IgD-negative memory B cell (primary cell): ENCODE measurements around the gene SLC25A4. TPM values are rescaled to one million over a fixed set of nuclear protein-coding genes. Genes with fewer than 3 reads are reported as not detected.
"Not testable (repeated sequence)": the region's sequence is repeated elsewhere in the genome, so short reads cannot be mapped to it uniquely, and the experiment has no call there.

ENCODE experiments used
- H3K27ac Mint-ChIP-seq, 3 donors: one replicate each; pipeline ENCODE4 v1.8.0; 2020 to 2022; ENCODE audit warnings: mild to moderate bottlenecking in 3 of 3, mixed read lengths in 3 of 3, moderate library complexity in 1 of 3
- H3K27me3 Mint-ChIP-seq: one replicate; pipeline ENCODE4 v1.8.0; 2021; ENCODE audit warnings: mixed read lengths
- H3K36me3 Mint-ChIP-seq: one replicate; pipeline ENCODE4 v1.8.0; 2020; ENCODE audit warnings: mild to moderate bottlenecking, mixed read lengths
- H3K4me1 Mint-ChIP-seq, 3 donors: one replicate each; pipeline ENCODE4 v1.8.0; 2020 to 2022; ENCODE audit warnings: mixed read lengths in 3 of 3, mild to moderate bottlenecking in 1 of 3
- H3K4me3 Mint-ChIP-seq, 4 donors: one replicate each; pipeline ENCODE4 v1.8.0; 2020 to 2022; ENCODE audit warnings: mild to moderate bottlenecking in 4 of 4, mixed read lengths in 4 of 4, moderate library complexity in 3 of 4
- H3K9me3 Mint-ChIP-seq, 3 donors: one replicate each; pipeline ENCODE4 v1.8.0; 2020 to 2021; ENCODE audit warnings: mixed read lengths in 3 of 3, mild to moderate bottlenecking in 1 of 3
- polyA plus RNA-seq: library from polyadenylated mRNA; unstranded; fragments of 300-500 nt; fragmentation: Illumina TruSeq; gene quantifications from one replicate; pipeline ENCODE4 v1.2.3, GENCODE V29; 2021

The SLC25A4 gene
- 16.6 TPM for polyA plus RNA-seq

DNA sequence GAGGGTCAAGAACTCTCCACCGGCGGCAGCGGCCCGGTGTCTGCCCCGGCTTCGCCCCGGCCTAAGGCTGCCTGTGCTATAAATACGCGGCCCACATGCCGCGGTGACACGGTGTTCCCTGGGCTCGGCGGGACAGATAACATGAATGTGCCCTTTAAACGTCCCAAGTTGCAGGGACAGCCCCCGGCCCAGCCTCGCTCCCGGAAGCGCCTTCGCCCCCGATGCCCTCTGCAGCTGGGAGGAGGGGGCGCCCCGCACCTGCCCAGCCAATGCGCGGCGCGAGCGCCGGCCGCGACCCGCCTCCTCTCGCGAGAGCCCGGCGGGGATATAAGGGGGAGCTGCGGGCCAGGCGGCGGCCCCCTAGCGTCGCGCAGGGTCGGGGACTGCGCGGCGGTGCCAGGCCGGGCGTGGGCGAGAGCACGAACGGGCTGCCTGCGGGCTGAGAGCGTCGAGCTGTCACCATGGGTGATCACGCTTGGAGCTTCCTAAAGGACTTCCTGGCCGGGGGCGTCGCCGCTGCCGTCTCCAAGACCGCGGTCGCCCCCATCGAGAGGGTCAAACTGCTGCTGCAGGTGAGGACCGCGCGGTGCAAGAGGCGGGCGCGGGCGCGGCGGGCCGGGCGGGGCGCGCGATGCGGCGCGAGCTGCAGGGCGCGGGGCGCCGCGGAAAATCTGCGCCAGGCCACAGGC is at the start of gene SLC25A4:
Gene SLC25A4 (plus strand): TSS at position 355 of the 689 bp plus-strand sequence. CDS start 107 bp downstream, at position 462.
- Mint-ChIP-seq H3K27me3 (peaks cover 2% of the 10 kb centered on the region), H3K9me3 (no peaks in the 10 kb centered on the region), H3K36me3 (peaks cover 2% of the 10 kb centered on the region), H3K4me1 (peaks cover 5 to 13% (median 6%) of the 10 kb centered on the region in 3 donors), H3K4me3 (peak within 1 kb of the TSS; percentile 92 to 95 (median 92)), H3K27ac (peak within 1 kb of the TSS; percentile 83 to 92 (median 88))

DNA sequence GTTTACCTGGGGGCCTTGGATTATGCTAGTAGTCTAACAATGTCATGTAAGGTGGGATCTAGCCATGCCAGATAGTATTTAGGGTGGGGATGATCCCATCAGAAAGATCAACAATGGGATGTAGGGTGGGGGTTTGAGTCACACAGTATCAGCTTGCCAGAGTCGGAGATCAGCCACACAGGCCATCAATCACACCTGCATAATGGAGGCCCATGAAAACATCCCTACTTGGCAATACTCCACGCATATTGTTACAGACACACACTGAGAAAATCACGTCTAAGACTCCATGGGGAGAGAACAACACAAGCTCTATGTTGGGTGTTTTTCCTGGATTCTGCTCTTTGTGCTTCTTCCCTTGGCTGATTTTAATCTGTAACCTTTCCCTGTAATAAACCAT is 49.5 kb upstream of the SLC25A4 start:
- Mint-ChIP-seq H3K36me3 (no peaks in the 10 kb centered on the region), H3K4me1 (no peaks in the 10 kb centered on the region), H3K9me3 (no peaks in the 10 kb centered on the region), H3K4me3 (no peak overlapping the region), H3K27ac (no peak overlapping the region), H3K27me3 (peaks cover 9% of the 10 kb centered on the region)

DNA sequence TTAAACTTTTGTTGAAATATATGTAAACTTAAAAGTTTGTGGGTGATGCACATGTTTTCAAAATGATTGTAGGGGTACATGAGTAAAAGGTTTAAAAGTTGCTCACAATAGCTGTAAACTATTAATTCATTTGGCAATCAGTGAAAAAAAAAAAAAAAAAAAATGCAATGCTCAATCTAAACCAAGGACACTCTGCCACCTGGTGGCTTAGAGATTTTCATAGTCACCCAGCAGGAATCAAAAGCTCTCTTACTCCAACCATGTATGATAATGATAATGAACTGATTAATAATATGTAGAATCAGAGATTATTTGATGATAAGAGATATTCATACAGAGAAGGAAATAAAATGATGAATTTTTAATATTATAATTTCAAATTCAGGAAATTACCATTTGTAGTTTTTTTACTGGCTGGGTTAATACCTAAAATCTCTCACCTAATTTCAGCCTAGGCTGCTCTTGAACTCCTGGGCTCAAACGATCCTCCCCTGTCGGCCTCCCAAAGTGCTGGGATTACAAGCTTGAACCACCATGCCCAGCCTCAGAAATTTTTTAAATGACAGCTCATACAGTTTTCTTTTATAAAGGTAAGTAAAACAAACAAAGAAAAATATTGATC is 46.9 kb upstream of the SLC25A4 start:
- Mint-ChIP-seq H3K36me3 (peaks cover 1% of the 10 kb centered on the region), H3K27ac (no peak overlapping the region), H3K4me1 (no peaks in the 10 kb centered on the region), H3K9me3 (no peaks in the 10 kb centered on the region), H3K27me3 (peaks cover 8% of the 10 kb centered on the region), H3K4me3 (no peak overlapping the region)

DNA sequence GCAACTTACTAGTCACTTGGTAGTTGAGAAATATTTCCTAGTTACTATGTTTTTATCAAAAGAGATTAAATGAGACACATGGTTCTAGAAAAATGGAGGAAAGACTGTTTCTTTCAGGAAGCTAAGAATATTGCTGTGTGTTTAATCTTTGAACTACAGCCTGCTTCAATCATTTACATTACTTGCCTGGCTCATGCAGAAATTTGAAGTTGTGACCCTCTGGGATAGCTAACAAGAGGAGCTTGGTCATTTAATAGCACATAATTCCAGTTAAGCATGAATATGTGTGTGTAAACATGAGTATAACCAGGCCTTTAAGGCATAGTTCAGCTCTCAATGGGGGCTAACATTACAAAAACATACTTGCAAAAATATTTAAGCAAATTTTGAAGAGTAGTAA is 44.6 kb upstream of the SLC25A4 start:
- H3K36me3 Mint-ChIP-seq = peaks cover 1% of the 10 kb centered on the region
- no peak overlapping the region for H3K27ac Mint-ChIP-seq
- H3K9me3 Mint-ChIP-seq = peaks cover 0 to 1% (median 0%) of the 10 kb centered on the region in 3 donors
- H3K4me3 Mint-ChIP-seq = no peak overlapping the region
- H3K27me3 Mint-ChIP-seq = peaks cover 9% of the 10 kb centered on the region
- no peaks in the 10 kb centered on the region for H3K4me1 Mint-ChIP-seq

DNA sequence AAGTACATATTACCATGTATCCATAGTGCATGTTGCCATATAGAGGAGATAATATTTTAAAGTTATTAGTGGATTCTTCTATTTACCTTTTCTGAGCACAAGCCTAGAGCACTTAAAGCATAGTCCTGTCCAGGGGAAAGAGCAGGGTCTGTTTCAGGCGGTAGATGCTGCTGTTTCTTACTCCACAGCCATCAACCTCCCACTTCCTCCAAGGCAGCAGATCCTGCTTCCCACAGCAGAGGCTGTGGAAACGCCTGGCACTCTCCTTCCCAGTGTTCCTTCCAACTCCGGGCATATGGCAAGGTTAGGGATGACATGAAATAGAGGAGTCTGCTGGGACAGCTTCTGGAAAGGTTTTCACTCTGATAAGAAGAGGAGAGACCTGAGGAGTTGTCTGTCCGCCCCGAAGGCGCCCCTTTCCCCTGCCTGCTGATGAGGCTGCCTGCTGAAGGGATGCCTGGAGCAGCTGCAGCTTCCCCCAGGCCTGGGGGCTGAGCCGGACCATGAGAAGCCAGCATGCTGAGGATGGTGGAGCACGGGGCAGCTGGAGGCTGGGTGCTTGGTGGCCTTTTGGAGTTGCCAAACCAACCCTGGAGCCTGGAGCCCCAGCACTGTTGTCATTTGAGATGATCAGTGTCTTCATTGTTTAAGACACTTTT is 43.9 kb upstream of the SLC25A4 start:
- H3K4me1 Mint-ChIP-seq = no peaks in the 10 kb centered on the region
- peak overlapping the region in 1 of 4 donors; percentile 47 for H3K4me3 Mint-ChIP-seq
- H3K9me3 Mint-ChIP-seq = peaks cover 0 to 1% (median 0%) of the 10 kb centered on the region in 3 donors
- no peak overlapping the region for H3K27ac Mint-ChIP-seq
- H3K27me3 Mint-ChIP-seq = peaks cover 12% of the 10 kb centered on the region
- H3K36me3 Mint-ChIP-seq = peaks cover 1% of the 10 kb centered on the region

DNA sequence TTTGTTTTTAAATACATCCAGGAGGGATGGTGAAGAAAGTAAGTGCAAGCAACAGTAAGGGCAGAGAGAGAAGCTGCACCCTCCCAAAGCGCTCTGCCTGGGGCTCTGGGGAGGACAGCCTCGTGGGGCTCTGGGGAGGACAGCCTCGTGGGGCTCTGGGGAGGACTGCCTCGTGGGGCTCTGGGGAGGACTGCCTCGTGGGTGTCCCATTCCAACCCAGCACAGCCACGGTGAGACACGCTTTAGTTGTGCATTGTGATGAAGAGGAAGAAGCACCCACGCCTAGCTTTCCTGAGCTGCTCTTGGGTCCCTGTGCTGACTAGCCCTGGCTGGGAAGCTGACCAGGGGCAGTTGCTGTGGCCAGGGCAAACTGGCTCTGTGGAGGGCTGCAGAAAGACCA is 43.1 kb upstream of the SLC25A4 start:
- Mint-ChIP-seq H3K4me3 (no peak overlapping the region), H3K4me1 (no peaks in the 10 kb centered on the region), H3K36me3 (peaks cover 1% of the 10 kb centered on the region), H3K27ac (no peak overlapping the region), H3K27me3 (peaks cover 12% of the 10 kb centered on the region), H3K9me3 (peaks cover 0 to 1% (median 0%) of the 10 kb centered on the region in 3 donors)

DNA sequence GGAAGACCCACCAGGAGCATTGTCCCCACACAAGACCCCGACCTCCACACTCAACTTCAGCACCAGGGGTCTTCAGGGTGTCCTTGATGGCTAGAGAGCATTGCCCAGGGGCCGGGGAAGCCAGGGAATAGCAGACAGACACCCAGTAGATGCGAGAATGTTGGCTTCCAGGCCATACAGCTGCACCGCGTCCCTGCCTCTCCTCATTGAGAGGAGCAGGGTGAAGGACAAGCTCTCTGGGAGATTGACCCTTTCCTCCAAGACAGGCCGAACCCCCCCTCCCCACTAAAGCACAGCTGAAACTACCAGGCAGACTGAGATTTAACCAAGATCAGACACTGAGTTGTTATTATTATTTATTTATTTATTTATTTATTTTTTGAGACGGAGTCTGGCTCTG is 42.6 kb upstream of the SLC25A4 start:
- Mint-ChIP-seq H3K36me3 (peaks cover 1% of the 10 kb centered on the region), H3K27me3 (peaks cover 12% of the 10 kb centered on the region), H3K9me3 (peaks cover 0 to 1% (median 0%) of the 10 kb centered on the region in 3 donors), H3K4me1 (no peaks in the 10 kb centered on the region), H3K27ac (no peak overlapping the region), H3K4me3 (no peak overlapping the region)

DNA sequence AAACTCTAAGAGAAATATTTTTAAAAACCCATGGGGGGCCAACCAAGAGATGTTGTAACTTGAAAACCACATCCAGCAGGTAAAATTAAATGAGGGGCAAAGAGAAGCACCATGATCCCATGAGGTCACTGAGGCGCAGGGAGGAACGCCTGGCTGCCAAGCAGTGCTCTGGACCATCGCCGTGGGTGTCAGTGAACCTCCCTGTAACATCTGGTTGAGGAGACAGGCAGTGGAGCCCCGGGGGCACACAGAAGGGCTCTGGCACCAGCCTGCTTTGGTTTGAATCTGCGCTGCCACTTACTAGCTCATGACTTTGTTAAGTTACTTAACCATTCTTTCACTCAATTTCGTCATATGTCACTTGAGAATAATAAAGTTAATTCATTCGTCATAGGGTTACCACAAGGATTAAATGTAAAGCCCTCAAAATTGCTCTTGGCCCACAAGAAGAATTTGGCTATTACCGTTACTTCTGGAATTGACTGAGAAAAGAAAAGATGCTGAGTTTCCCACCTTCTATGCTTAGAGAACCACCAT is 41.6 kb upstream of the SLC25A4 start:
- H3K4me1 Mint-ChIP-seq = no peaks in the 10 kb centered on the region
- H3K27ac Mint-ChIP-seq = no peak overlapping the region
- peaks cover 1% of the 10 kb centered on the region for H3K36me3 Mint-ChIP-seq
- peaks cover 12% of the 10 kb centered on the region for H3K27me3 Mint-ChIP-seq
- no peak overlapping the region for H3K4me3 Mint-ChIP-seq
- peaks cover 0 to 1% (median 0%) of the 10 kb centered on the region in 3 donors for H3K9me3 Mint-ChIP-seq

DNA sequence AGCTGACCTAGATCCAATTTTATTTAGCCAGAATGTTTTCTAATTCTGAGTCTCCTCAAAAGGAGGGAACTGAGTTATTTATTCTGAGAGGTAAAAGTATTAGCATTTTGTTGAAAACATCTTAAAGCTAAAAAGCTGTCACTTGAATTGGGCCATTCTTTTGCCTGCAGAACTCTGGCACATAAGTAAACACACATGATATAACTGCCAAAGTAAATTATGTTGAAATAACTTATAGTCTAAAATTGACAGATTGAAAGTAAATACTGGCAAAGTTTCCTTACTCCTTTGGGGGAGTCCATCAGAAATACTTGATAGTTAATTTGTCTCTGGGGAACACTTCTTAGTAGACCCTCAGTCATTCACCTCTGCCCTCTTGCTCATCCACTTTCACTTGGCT is 38.3 kb upstream of the SLC25A4 start:
- peaks cover 14% of the 10 kb centered on the region for H3K27me3 Mint-ChIP-seq
- H3K4me1 Mint-ChIP-seq = no peaks in the 10 kb centered on the region
- no peak overlapping the region for H3K4me3 Mint-ChIP-seq
- no peaks in the 10 kb centered on the region for H3K36me3 Mint-ChIP-seq
- peaks cover 0 to 1% (median 0%) of the 10 kb centered on the region in 3 donors for H3K9me3 Mint-ChIP-seq
- no peak overlapping the region for H3K27ac Mint-ChIP-seq

DNA sequence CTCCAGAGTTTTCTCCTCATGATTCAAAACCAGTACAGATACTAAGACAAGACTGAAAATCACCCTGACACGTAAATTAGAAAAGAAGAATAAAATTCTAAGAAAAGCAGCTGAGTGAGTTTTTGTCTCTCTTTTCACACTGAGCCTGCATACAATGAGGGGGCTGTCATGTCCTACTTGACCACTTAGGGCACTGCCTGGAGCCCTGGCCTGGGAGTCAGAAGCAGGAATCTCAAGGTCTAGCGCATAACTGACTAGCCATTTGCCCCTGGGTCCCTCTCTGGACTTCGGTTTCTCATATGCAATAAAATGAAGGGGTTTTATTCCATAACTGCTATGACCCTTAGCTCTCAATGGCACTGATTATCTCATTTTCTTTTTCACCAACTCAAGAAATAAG is 36.7 kb upstream of the SLC25A4 start:
- Mint-ChIP-seq H3K27ac (no peak overlapping the region), H3K36me3 (no peaks in the 10 kb centered on the region), H3K9me3 (peaks cover 0 to 1% (median 0%) of the 10 kb centered on the region in 3 donors), H3K4me3 (no peak overlapping the region), H3K27me3 (peaks cover 11% of the 10 kb centered on the region), H3K4me1 (no peaks in the 10 kb centered on the region)

DNA sequence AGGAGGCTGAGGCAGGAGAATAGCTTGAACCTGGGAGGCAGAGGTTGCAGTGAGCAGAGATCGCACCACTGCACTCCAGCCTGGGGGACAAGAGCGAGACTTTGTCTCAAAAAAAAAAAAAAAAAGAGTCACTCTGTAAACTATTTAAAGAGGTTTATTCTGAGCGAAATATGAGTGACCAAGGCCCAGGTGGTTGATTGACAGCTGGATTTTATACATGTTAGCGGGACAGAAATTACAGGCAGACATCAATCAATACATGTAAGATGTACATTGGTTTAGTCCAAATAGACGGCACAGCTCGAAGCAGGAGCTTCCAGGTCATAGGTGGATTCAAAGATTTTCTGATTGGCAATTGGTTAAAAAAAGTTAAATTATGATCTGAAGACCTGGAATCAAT is 35.5 kb upstream of the SLC25A4 start:
- not testable (repeated sequence) for H3K36me3 Mint-ChIP-seq, H3K27ac Mint-ChIP-seq, H3K9me3 Mint-ChIP-seq, H3K4me3 Mint-ChIP-seq, H3K27me3 Mint-ChIP-seq, H3K4me1 Mint-ChIP-seq

DNA sequence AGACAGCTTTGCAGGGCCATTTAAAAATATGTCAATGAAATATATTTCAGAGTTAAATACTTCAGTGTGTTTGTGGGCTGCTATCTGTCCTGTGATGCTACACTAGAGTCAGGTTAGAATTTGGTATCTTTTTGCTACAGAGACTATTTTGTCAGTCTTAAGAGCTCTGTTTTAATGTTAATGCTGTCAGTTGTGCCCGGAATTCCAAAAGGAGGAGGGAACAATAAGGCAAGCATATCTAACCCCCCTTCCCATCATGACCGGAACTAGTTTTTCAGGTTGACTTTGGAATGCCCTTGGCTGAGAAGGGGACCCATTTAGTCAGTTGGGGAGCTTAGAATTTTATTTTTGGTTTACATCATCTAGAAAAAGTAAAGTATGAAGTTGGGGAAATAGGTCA is 34.9 kb upstream of the SLC25A4 start:
- Mint-ChIP-seq H3K36me3 (no peaks in the 10 kb centered on the region), H3K9me3 (no peaks in the 10 kb centered on the region), H3K27me3 (peaks cover 6% of the 10 kb centered on the region), H3K4me1 (no peaks in the 10 kb centered on the region), H3K4me3 (no peak overlapping the region), H3K27ac (no peak overlapping the region)

DNA sequence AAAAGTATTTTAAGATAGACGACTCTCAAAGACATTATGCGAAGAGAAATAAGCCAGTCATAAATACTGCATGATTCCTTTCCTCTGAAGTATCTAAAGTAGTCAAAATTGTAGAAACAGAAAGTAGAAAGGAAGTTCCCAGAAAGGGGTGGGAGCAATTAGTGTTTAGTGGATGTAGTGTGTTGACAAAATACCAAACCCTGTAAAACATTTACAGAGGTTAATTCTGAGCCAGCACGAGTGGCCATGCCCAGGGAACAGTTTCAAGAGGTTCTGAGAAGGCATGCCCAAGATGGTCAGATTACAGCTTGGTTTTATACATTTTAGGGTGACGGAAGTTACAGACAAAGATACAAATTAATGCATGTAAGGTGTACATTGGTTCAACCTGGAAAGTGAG is 34.4 kb upstream of the SLC25A4 start:
- Mint-ChIP-seq H3K27ac (no peak overlapping the region), H3K9me3 (no peaks in the 10 kb centered on the region), H3K27me3 (peaks cover 5% of the 10 kb centered on the region), H3K4me1 (no peaks in the 10 kb centered on the region), H3K36me3 (no peaks in the 10 kb centered on the region), H3K4me3 (no peak overlapping the region)

DNA sequence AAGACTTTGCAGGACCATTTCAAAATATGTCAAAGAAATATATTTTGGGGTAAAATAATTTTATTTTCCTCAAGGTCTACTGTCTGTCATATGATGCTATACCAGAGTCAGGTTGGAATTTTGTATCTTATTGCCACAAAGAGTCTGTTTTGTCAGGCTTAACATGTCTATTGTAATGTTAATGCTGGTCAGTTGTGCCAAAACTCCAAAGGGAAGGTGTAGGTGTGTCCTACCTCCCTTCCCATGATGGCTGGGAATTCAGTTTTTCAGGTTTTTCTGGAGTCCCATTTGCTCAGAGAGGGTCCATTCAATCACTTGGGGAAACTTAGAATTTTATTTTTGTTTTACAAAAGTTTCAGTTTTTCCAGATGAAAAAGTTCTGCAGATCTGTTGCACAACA is 33.3 kb upstream of the SLC25A4 start:
- Mint-ChIP-seq H3K9me3 (no peaks in the 10 kb centered on the region), H3K4me1 (no peaks in the 10 kb centered on the region), H3K36me3 (no peaks in the 10 kb centered on the region), H3K27me3 (peaks cover 2% of the 10 kb centered on the region), H3K4me3 (no peak overlapping the region), H3K27ac (no peak overlapping the region)

DNA sequence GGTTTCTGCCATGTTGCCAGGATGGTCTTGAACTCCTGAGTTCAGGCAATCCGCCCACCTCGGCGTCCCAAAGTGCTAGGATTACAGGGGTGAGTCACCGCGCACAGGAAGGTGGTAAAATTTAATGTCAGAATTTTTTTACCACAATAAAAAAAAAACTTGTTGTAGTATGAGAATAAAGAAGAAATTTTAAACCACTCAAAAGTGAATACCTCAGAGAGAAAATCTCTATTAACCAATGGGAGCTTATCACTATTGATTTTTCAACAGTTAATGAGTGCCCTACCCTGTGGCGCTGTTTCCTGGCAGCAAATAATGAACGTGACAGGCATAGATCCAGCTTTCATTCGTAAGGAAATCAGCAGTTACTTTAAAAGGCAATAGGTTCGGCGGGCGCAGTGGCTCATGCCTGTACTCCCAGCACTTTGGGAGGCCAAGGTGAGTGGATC is 32.7 kb upstream of the SLC25A4 start:
- peaks cover 2% of the 10 kb centered on the region for H3K27me3 Mint-ChIP-seq
- no peaks in the 10 kb centered on the region for H3K4me1 Mint-ChIP-seq
- H3K4me3 Mint-ChIP-seq = no peak overlapping the region
- H3K27ac Mint-ChIP-seq = no peak overlapping the region
- H3K9me3 Mint-ChIP-seq = no peaks in the 10 kb centered on the region
- no peaks in the 10 kb centered on the region for H3K36me3 Mint-ChIP-seq
